HS-27A (cell line): ENCODE data around the gene FAM193A.
"Not testable (repeated sequence)": the region's sequence is repeated elsewhere in the genome, so short reads cannot be mapped to it uniquely, and the experiment has no call there.

Experiments used
- DNase-seq: peaks from one replicate; pipeline ENCODE4 v3.0.0-alpha.2; 2012; ENCODE audit warnings: low read depth, missing footprints

Gene FAM193A

GRCh38 chr4:2516635-2517034, 19.8 kb upstream of the FAM193A start:
- DNase-seq: no peak

- no peak for DNase-seq
Measured at GRCh38 chr4:2526559-2526958, 9.9 kb upstream of the FAM193A start.

GRCh38 chr4:2534904-2535375, 1.5 kb upstream of the FAM193A start:
- DNase-seq: no peak

GRCh38 chr4:2535376-2536192, 863 bp upstream of the FAM193A start:
- no peak for DNase-seq

- DNase-seq: no peak
Measured at GRCh38 chr4:2537011-2537830, 774 bp downstream of the FAM193A start.

GRCh38 chr4:2543580-2544191, 7.2 kb downstream of the FAM193A start:
- not testable (repeated sequence) for DNase-seq

GRCh38 chr4:2545321-2546013, 9.0 kb downstream of the FAM193A start:
- DNase-seq: no peak

- DNase-seq: no peak
Measured at GRCh38 chr4:2546286-2546823, 9.9 kb downstream of the FAM193A start.

GRCh38 chr4:2546961-2547691, 10.7 kb downstream of the FAM193A start:
- not testable (repeated sequence) for DNase-seq

- DNase-seq: no peak
Measured at GRCh38 chr4:2551118-2551517, 14.7 kb downstream of the FAM193A start.

- no peak for DNase-seq
Measured at GRCh38 chr4:2552806-2553205, 16.4 kb downstream of the FAM193A start.

- no peak for DNase-seq
Measured at GRCh38 chr4:2558301-2558700, 21.9 kb downstream of the FAM193A start.

GRCh38 chr4:2560167-2560566, 23.7 kb downstream of the FAM193A start:
- DNase-seq: no peak

- no peak for DNase-seq
Measured at GRCh38 chr4:2565533-2565932, 29.1 kb downstream of the FAM193A start.

GRCh38 chr4:2570036-2570435, 33.6 kb downstream of the FAM193A start:
- no peak for DNase-seq

- DNase-seq: no peak
Measured at GRCh38 chr4:2570551-2571222, 34.2 kb downstream of the FAM193A start.

- no peak for DNase-seq
Measured at GRCh38 chr4:2572076-2572475, 35.6 kb downstream of the FAM193A start.

- no peak for DNase-seq
Measured at GRCh38 chr4:2572866-2573265, 36.4 kb downstream of the FAM193A start.

- DNase-seq: no peak
Measured at GRCh38 chr4:2574009-2574408, 37.6 kb downstream of the FAM193A start.

- no peak for DNase-seq
Measured at GRCh38 chr4:2574863-2575262, 38.4 kb downstream of the FAM193A start.
